ENCODE data around the gene TPCN2. TPM values are rescaled to one million over a fixed set of nuclear protein-coding genes. Genes with fewer than 3 reads are reported as not detected.

Gene TPCN2
- polyA plus RNA-seq, 1 donor from 2014 or later, result 14.2 TPM

GRCh38 chr11:69002110-69002569 is 46.6 kb upstream of the TPCN2 start (continued):
- no peak for TF ChIP-seq SMC3 (conservative IDR thresholded peaks at IDR 0.05; ENCODE audit: poor library complexity)
- no peak for TF ChIP-seq POLR2AphosphoS5 (IDR thresholded peaks at IDR 0.05)

GRCh38 chr11:69002570-69003231 is 46.0 kb upstream of the TPCN2 start:
- Histone ChIP-seq H2AFZ (ENCODE audit: low read depth, low read length) (no peak overlapping the region), H4K20me1 (ENCODE audit: insufficient read depth) (no peaks in the 10 kb centered on the region), H3K9me2 (ENCODE audit: insufficient read depth, low read length) (no peaks in the 10 kb centered on the region), H3K36me3 (ENCODE audit: insufficient read depth, low read length) (no peaks in the 10 kb centered on the region), H3K9ac (ENCODE audit: low read length) (no peak overlapping the region), H3K4me3 (ENCODE audit: low read length) (no peak overlapping the region), H3K79me2 (replicated peaks; ENCODE audit: insufficient read depth, low read length) (no peaks in the 10 kb centered on the region), H3K27ac (ENCODE audit: low read length) (no peak overlapping the region), H3K4me2 (ENCODE audit: low read length) (no peak overlapping the region), H3F3A (ENCODE audit: insufficient read depth, low read length, poor library complexity, severe bottlenecking) (no peaks in the 10 kb centered on the region), H3K27me3 (ENCODE audit: insufficient read depth, low read depth, low read length) (no peaks in the 10 kb centered on the region), H3K9me3 (ENCODE audit: low read length) (no peaks in the 10 kb centered on the region)
- TF ChIP-seq POLR2AphosphoS5 (IDR thresholded peaks at IDR 0.05) (no peak), EP300 (conservative IDR thresholded peaks at IDR 0.05; ENCODE audit: poor library complexity, severe bottlenecking) (no peak), RAD21 (conservative IDR thresholded peaks at IDR 0.05) (no peak), EZH2 (IDR thresholded peaks at IDR 0.05; ENCODE audit: borderline replicate concordance, insufficient read depth, low read length, poor library complexity, severe bottlenecking) (no peak), REST (IDR thresholded peaks at IDR 0.05; ENCODE audit: borderline replicate concordance) (no peak), CTCF (IDR thresholded peaks at IDR 0.05; ENCODE audit: poor library complexity, severe bottlenecking) (no peak), TAF1 (IDR thresholded peaks at IDR 0.05; ENCODE audit: low read depth) (no peak), SMC3 (conservative IDR thresholded peaks at IDR 0.05; ENCODE audit: poor library complexity) (no peak), MXI1 (conservative IDR thresholded peaks at IDR 0.05; ENCODE audit: poor library complexity, severe bottlenecking) (no peak)

GRCh38 chr11:69003301-69003865 is 45.3 kb upstream of the TPCN2 start:
- TF ChIP-seq EZH2 (IDR thresholded peaks at IDR 0.05; ENCODE audit: borderline replicate concordance, insufficient read depth, low read length, poor library complexity, severe bottlenecking), result no peak
- no peak for TF ChIP-seq SMC3 (conservative IDR thresholded peaks at IDR 0.05; ENCODE audit: poor library complexity)
- TF ChIP-seq EP300 (conservative IDR thresholded peaks at IDR 0.05; ENCODE audit: poor library complexity, severe bottlenecking), result no peak
- no peak for TF ChIP-seq MXI1 (conservative IDR thresholded peaks at IDR 0.05; ENCODE audit: poor library complexity, severe bottlenecking)
- TF ChIP-seq REST (IDR thresholded peaks at IDR 0.05; ENCODE audit: borderline replicate concordance), result no peak
- TF ChIP-seq CTCF (IDR thresholded peaks at IDR 0.05; ENCODE audit: poor library complexity, severe bottlenecking), result no peak
- TF ChIP-seq TAF1 (IDR thresholded peaks at IDR 0.05; ENCODE audit: low read depth), result no peak
- no peaks in the 10 kb centered on the region for H3F3A ChIP-seq (ENCODE audit: insufficient read depth, low read length, poor library complexity, severe bottlenecking)
- H3K79me2 ChIP-seq (replicated peaks; ENCODE audit: insufficient read depth, low read length), result no peaks in the 10 kb centered on the region
- no peak overlapping the region for H2AFZ ChIP-seq (ENCODE audit: low read depth, low read length)
- H3K4me3 ChIP-seq (ENCODE audit: low read length), result no peak overlapping the region
- H3K4me2 ChIP-seq (ENCODE audit: low read length), result no peak overlapping the region
- no peaks in the 10 kb centered on the region for H3K27me3 ChIP-seq (ENCODE audit: insufficient read depth, low read depth, low read length)
- H3K27ac ChIP-seq (ENCODE audit: low read length), result no peak overlapping the region
- H3K36me3 ChIP-seq (ENCODE audit: insufficient read depth, low read length), result no peaks in the 10 kb centered on the region
- H3K9ac ChIP-seq (ENCODE audit: low read length), result no peak overlapping the region
- H3K9me2 ChIP-seq (ENCODE audit: insufficient read depth, low read length), result no peaks in the 10 kb centered on the region
- no peaks in the 10 kb centered on the region for H4K20me1 ChIP-seq (ENCODE audit: insufficient read depth)
- H3K9me3 ChIP-seq (ENCODE audit: low read length), result no peaks in the 10 kb centered on the region

All from neural cell (in vitro differentiated cells).